ENCODE measurements around the gene GPR171. TPM values are rescaled to one million over a fixed set of nuclear protein-coding genes. Genes with fewer than 3 reads are reported as not detected.

Gene GPR171

Small RNA genes lying within 50 kb of the gene (small RNA-seq; reads per million reads assigned to genes)
- gene RNA5SP145, result not detected
